ENCODE results near the gene SPATC1L.
"Not testable (repeated sequence)": the region's sequence is repeated elsewhere in the genome, so short reads cannot be mapped to it uniquely, and the experiment has no call there.

The SPATC1L gene

DNA sequence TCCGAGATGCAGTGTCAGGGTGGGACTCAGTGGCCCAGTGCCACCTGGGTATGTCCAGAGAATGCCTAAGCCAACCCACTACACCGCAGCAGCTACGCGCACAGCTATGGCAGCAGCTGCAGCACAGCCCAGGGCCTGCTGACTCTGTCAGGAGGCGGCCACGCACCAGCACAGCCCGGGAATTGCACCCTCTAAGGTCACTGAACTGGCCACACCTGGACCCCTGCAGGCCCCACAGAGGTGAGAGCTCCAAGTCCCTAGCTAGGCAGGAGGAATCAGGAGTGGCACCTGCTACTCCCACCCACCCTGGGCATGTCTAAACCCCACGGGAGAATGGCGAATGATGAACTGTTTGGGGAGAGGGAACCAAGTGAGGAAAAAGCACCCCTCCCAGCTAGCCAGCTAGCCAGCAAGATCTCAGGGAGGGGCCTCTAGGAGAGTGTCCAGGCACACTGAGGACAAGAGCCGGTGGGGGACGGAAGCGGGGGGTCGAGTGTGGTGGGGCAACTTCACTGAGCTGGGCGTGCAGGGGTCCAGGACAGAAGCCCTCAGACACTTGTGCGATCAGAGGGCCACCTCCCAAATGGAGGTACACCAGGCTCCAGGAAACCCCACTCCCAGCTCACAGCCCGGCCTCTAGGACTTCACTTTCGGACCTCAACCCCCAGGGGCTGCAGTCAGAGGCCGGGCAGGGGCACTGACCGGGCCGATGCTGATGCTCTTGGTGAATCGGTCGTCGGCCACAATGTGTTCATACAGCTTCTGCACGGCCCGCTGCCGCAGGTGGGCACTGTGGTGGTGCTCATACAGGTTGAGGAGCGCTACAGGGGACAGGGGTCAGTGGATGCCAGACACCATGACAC lies 30.4 kb upstream of the SPATC1L start:
- no peak for DNase-seq

DNA sequence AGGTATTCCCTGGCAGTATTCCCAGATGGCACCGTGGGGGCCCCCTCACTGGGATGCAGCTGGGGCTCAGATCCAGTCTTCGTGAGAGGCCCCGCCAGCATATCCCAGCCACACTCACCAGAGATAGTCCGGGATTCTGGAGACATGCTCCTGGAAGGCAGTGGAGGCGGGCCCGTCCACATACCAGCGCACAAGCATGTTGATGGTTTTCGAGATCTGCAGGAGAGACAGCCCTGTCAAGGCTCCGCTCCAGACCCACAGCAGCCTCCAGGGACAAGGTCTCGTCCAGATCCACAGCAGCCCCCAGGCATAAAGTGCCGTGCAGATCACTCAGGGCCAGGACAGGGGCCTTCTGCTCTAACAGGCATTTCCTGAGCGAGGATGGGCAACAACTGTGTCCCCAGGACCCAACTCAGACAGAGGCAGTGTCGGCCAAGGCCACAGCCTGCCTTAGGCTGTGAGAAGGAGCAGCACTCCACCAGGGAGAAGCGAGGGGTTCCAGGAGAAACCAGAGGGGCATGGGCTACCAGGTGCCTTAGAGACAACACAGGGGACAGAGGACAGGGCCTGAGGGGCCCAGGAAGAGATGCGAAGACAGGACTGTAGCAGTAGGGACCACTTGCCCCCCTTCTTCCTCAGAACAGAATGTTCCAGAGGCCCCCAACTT lies 29.5 kb upstream of the SPATC1L start:
- DNase-seq = no peak

DNA sequence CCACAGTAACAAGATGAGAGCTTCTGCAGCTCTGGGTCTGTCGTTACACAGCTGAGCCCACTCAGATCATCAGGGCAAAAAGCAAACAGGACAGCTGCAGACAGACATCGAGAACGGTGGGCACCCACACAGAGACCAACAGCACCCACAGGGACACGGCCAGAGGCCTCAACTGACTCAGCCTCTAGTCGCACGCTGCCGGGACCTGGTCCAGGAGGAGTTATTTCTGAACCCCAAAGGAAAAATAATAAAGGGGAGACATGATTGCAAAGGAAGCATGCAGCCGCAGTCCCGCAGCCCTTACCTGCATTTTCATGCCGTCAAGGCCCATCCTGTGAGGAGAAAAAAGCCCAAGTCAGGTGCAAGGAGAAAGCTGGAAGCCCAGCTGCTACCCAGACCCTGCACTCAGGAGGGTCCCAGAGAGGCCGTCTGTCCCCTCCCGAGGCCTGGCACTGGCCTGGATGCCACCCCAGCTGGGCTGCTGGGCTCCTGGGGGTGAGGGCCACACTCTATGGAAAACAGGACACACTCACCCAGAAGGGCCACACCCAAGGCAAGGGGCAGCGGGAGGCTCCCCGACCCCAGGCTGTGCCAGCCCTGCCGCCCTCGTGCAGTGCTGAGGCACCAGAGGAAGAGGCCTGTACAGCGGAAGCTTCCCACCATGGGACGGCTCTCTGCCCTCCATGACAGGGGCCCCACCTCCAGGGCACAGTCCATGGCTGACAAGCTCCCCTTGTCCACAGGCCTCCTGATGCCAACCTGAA lies 28.6 kb upstream of the SPATC1L start:
- no peak for DNase-seq

DNA sequence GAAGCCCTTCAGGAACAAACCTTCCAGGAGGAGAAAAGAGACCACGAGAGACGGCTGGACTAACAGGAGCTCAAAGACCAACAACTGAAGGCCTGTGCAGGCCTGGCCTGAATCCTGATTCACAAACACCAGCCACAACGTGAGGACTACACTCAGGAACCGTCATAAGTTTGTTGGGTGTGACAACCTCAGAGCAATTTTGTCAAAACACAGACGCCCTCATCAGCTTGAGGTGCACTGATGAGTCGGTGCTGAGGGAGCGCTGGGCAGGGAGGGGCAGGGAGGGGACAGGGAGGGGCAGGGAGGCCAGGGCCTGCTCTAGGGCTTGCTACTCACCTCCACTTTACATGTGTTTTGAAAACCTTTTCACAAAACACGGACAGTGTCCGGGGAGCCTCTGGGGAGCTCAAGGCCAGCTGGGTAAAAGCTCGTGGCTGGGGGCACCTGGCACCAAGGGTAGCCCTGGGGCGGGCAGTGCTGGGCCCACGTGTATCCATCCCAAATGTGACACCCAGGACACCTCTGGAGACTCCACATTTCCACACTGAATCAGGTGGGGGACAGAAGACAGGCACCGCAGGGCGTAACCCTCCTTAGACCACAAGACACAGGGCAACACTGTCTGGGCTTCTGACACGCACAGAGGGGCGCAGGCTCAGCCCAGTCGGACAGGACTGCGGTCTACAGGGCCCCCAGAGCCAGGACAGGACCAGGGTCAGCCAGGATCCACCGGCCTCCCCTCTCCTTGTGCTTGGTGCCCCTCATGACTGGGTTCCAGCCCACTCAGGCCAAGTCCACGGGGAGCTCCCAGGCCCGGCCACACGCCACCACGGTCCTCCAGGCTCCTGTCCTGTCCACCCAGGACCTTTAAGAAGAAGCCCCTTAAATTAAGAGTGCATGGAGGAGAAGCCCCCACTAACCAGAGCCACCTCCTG lies 27.8 kb upstream of the SPATC1L start:
- no peak for DNase-seq

DNA sequence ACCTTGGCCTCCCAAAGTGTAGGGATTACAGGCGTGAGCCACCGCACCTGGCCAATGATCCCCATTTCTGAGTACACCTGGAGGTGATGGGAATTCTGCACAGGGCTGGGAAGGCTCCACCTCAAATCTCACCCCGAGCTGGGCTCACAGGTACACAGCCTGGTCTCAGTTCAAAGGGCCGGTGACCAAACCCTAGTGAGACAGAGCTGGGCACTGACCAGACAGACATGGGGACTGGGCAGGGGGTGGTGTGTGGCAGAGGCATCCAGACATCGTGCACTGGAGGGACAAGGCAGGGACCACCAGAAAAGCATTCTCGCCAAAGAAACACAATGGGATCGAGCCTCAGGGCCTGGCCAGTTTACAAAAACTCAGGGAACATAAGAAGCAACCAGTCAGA lies 27.1 kb upstream of the SPATC1L start:
- no peak for DNase-seq

DNA sequence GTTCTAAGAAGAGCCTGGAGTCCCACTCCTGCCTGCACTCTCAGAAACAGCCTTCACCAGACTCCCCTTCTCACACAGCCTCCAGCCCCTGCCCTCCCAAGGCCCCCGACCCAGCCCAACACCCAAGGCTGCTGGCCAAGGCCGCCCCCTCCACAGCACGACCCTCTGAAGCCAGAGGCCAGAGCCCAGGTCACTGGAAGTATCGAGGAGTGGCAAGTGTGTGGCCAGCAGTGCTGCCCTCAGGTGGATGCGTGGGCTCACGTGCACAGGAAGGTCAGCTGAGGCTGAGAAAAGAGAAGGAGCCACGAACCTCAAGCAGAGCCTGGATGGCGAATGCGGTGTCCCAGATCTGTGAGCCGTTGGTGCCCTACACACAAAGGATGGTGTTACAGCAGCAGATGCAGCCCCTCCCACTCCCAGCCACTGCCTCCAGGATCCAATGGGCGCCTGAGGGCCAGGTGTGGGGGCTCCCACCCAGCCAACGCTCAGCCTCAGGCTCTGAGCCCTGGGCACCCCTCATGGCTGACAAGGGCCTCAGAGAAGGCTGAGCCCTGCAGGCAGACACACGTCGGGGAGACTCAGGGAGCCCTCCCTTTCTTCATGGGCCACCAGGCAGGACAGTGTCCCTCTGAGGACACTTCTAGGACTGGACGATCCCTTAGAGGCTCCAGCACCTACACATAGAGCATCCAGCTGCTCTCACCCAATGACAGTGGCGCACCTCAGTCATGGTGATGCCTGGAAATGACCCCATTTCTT lies 26.3 kb upstream of the SPATC1L start:
- DNase-seq = no peak

DNA sequence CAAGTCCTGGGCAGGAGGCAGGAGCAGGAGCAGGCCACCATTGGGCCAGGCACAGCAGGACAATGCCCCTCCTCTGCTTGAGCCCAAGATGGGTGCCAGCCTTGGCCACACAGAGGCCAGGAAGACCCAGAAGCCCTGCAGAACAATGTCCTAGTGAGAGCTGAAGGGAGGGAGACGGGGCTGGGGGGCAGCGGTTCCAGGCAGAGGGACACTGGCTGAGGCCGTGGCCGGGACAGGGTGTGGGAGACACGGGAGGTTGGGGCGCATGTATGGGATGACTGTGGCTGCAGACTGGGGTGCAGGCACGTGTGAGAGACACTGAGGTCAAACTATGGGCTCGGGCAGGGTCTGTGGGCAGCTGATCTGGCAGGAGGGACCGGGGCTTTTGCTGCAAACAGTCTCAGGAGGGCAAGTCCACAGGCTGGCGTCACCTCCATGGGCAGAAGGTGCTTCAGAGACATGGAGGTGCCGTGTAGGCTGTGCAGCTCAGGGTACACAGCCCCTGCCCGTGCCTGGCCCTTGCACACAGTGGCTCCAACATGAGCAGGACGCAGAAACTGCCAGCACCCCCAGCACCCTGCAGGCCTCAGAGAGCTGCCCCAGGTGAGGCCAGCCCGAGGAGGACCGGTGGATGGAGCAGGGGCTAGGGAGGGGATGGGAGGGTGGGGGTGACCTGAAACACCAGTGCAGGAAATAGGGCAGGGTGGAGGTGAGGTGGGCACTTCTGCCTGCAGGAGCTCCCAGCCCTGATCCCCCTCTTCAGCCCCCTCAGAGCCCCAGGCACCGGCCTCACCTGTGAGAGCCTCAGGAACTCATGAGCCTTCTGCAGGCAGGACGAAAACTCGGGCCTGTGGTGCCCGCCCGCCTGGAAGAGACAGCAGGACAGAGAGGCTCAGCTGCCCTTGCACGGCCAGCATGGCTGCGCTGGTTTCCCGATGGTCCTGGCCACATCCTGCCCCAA lies 24.8 kb upstream of the SPATC1L start:
- DNase-seq = no peak

DNA sequence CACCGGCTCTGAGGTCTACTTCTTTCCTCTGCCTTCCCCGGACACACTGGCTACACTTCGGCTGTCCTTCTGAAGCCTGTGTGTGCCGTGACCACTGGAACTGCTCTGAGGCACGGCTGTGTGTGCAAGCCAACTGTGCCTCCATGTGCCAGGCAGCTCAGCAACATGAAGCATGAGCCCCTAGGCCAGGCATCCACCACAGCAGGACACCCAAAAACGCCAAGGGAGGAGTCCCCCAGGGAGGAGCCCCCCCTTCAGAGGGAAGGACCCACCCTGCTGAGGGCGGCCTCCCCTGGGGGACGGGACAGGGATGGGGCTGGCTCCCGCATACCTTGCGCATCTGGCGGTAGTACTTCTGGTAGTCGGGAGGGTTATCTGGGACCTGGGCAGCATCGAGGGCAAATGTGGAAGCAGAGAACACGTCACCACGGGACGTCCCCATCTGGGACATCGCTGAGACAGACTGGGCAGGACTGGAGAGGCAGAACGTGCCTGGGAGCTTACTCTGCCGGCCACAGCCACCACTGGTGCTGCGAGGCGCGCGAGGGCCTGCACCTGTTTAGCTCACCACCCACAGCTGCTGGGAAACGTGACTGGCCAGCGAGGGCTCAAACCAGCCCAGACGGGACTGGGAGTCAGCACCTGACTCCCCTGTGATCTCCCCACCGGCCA lies 23.8 kb upstream of the SPATC1L start:
- no peak for DNase-seq

DNA sequence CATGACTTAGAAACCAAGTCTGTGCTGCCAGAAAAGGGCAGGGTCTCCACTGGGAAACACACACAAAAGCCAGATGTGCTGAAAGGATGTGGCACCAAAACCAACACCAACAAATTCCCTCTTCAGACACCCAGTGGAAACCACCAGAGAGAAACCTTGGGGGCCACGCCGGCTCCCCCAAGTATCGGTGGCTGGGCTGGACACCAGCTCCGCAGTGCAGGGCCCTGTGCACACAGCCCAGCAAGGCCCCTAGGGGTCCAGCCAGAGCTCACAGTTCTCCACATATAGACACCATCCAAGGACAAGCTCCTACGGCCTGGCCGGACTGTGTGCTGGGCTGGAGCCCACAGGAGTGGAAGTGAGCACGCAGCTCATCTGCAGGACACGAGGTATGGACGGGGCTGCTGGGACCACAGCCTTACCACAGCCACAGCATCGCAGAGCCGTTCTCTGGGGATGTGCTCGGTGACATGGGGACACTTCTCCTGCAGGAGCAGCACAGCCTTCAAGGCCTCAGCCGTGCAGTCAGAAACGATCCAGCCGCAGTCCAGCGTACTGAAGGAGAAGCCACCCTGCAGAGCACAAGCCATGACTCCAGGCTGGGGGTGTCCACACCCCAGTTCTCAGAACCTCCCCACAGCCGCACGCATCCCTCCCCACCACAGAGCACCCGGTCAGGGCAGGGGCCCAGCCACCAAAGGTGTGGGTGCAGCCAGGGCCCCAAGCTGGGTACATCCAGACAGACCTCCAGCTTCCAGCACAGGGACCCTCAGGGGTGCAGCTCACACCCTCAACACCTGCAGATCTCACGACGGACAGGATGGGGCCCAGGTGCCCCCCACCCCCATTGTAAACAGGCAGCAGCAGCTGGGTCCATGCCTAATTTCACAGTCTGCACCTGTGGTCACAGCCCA lies 23.0 kb upstream of the SPATC1L start:
- no peak for DNase-seq

DNA sequence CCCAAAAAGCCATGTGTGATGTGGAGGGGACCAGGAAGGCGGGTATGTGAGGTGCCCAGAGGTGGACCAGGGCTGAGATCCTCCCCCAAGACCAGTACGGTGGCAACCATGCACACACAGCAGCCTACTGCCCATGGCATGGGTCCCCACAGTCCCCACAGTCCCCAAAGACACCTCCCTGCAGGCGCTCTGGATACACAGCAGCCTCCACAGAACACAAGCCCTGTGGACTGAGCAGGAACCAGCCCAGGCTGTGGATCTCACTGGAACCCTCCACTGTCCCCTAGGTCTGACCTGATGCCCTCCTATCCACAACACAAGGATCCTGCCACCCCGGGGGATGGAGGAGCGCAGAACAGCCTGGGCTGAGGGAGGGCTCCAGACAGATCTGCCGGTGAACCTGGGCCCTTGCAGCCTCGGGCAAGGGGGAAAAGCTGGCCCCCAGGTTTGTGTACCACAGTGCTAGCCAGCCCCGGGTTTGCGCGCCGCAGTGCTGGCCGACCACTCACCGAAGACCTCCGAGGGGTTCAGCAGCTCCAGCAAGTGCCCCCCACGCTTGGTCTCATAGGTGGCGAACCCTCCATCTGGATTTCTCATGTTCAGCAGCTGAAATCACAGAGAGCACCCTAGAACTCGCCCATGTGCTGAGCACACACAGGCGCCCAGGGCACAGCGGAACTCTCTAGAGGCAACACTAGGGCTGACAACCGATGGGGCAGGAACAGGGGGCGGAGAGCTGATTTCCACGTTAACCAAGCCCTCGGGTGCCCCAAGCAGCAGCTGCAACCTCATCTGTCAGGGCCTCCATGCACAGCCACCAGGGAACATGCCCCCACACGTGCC lies 22.1 kb upstream of the SPATC1L start:
- DNase-seq = no peak

DNA sequence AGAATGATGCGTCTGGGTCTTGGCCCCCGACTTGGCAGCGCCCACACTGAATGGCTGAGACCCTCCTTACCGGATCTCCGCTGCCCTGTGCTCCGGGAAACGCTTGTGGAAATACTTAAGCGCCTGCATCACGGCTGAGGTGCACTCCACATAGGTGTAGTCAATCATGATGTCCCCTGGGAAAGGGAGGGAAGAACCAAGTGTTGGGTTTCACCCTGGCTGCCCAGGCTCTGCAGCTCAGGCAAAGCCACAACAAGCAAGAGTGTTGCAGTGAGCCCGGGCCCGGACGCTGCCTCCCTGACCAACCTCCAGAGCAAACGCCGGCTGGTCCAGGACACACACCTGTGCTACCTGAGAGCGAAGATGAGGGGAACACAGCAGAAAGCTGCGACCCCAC lies 21.5 kb upstream of the SPATC1L start:
- no peak for DNase-seq

DNA sequence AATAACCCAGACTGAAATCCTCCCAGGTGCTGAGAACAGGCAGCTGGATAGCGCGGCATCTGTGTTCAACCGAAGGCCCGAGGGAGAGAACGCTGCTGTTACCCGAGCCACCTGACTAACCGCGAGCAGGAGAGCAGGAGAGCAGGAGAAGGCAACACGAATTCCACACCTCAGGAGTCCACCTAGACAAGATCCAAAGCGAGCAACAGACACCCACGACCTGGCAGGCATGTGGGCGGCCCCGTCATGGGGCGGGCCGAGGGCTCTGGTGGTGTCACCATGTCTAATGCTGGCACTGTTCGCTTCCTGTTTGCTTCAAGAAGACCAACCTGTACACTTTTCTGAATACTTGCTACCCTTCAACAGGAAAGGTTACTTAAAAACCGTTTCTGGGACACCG lies 20.9 kb upstream of the SPATC1L start:
- no peak for DNase-seq

DNA sequence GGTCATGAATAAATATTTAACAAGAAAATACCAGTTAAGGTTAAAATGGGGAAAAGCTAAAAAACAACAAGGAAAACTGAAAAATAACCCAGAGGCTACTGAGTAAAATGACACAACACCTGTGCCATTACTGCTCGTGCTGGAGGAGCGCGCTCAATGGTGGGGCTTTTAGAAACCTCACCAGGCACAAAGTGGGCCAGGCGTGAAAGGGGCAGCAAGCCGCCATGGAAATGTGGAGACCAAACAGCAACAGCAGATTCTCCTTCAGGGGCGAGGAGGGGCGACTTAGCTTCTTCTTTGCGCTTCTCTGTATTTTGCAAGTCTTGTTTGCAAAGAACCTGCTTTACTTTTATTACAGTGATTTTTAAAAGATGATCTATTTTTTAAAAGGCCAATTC lies 18.9 kb upstream of the SPATC1L start:
- DNase-seq = no peak

DNA sequence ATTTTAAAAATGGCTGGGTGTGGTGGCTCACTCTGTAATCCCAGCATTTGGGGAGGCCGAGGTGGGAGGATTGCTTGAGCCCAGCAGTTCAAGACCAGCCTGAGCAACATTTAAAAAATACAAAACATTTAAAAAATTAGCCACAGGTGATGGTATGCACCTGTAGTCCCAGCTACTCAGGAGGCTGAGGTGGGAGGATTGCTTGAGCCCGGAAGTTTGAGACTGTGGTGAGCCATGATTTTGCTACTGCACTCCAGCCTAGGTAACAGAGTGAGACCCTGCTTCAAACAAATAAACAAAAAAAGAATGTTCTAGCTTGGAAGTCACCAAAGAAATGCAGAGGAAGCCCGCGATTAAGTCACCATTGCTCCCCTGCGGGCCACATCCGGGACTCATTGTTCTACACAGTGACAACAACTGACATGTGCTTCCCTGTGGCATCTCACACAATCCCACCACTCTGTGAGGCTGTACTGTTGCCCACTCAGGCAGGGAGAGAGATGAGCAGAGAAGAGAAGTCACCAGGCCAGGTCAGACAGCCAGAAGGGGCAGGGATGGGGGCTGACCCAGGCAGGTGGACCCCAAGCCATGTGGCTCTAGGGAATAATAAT lies 18.4 kb upstream of the SPATC1L start:
- DNase-seq = no peak

DNA sequence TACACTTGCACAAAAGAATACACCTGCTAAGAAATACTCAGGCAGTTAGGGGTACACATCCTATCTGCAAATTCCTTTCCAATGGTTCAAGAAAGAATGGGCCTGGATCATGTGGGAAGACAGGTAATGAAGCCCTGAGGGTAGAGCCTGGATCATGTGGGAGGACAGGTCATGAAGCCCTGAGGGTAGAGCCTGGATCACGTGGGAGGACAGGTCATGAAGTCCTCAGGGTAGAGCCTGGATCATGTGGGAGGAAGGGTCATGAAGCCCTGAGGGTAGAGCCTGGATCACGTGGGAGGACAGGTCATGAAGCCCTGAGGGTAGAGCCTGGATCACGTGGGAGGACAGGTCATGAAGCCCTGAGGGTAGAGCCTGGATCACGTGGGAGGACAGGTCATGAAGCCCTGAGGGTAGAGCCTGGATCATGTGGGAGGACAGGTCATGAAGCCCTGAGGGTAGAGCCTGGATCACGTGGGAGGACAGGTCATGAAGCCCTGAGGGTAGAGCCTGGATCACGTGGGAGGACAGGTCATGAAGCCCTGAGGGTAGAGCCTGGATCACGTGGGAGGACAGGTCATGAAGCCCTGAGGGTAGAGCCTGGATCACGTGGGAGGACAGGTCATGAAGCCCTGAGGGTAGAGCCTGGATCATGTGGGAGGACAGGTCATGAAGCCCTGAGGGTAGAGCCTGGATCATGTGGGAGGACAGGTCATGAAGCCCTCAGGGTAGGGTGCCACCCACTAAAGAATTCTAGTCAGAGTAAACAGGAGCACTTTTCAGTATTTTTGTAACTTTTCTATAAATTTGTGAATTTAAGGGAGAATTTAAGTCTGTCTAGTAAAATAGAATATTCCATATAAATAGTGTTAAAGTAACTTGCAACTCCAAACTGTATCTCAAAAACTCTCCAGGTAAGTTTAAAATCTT lies 16.9 kb upstream of the SPATC1L start:
- DNase-seq = not testable (repeated sequence)
